ENCODE results near the gene ARHGAP1.
"Not testable (repeated sequence)": the region's sequence is repeated elsewhere in the genome, so short reads cannot be mapped to it uniquely, and the experiment has no call there.

Gene ARHGAP1

DNA sequence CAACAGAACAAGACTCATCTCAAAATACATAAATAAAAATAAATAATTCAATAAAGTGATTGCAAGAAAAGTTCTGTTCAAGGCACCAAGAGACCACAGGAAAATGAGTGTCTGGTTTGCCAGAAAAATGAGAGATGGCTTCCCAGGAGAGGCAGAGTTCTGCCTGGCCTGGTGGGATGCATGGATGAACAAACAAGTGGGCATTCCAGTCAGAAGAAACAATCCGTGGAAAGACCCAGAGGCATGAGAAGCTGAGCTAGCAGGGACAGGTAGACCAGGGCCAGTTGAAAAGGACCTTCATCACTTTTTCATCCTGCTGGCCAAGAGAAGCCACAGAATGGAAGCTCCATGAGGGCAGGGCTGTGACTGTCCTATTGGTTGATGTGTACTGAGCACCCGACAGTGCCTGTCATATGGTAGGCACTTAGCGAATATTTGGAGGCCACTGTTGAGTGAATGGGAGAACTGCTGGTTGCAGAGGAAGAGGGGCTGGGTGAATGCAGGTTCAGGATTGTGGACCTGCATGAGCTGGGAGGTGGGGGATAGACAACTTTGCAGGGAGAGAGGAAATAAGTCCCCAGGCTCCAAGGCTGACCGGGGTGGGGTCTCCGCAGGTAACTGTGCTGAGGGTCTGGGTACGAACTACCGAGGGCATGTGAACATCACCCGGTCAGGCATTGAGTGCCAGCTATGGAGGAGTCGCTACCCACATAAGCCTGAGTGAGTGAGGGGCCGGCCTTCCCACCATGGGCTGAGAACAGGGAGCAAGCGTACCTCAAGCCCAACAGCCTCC lies 22.3 kb upstream of the ARHGAP1 start:
- DNase-seq, result no peak

DNA sequence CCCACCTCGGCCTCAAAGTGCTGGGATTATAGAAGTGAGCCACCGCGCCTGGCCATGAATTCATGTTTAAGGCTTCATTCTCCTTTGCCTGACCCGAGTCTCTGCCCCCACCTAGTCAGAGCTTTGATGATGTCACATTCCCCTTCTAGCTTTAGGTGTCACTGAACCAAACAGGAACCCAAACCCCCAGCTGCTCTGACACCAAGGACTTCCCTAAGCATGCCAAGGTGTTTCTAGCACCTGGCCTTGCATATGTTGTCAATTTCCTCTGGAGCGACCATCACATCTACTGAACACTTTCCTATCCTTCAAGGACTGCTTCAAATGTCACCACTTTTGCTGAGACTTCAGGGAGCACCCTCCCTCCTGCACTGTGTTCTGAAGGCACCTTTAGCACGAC lies 20.9 kb upstream of the ARHGAP1 start:
- no peak for DNase-seq

DNA sequence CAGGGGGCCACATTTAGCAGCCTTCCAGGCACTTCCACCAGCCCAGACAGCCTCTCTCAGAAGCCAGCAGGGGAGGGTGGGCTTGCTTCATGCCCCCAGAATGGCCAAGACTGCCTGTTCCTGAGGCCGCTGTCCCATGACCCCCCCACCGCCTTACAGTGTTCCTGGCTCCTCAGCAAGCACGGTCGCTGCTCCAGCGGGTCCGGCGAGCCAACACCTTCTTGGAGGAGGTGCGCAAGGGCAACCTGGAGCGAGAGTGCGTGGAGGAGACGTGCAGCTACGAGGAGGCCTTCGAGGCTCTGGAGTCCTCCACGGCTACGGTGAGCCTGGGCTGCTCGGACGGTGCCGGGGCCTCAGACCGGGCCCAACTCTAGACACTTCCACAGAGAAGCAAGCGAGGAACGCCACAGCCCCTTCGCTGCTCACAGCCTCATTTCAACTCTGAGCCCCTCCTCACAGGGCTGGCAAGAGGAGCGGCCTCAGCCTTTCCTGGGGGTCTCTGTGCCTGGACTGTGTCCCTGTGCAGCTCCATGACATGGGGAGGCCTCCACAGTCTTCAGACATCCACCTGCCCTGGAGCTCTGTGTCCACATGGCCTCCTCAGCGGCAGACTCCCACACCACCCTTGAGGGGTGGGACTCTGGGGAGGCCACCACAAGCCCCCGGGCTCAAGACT lies 19.3 kb upstream of the ARHGAP1 start:
- no peak for DNase-seq

DNA sequence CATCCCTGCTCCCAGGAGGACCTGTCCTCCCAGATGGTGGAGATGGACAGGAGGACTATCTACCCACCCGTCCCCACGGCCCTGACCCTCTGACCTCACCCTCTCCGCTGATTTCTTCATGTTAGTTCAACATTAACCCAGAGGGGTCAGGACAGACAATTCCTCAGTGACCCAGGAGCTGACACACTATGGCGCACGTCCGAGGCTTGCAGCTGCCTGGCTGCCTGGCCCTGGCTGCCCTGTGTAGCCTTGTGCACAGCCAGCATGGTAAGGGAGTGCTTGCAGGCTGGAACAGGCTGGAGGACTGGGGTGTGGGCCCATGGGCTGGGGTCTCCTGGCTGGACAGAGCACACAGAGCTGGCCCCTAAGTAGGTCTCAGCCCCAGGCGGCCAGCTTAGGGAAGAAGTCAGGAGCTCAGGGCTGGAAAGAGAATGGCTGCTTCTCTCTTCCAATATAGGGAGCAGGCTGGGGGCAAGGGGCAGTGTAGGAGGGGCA lies 18.7 kb upstream of the ARHGAP1 start, which contains the start of gene F2:
Gene F2, plus strand, starts transcription at position 166 of the 495 bp plus-strand sequence. Its CDS starts 23 bp downstream, at position 189.
- no peak for DNase-seq

DNA sequence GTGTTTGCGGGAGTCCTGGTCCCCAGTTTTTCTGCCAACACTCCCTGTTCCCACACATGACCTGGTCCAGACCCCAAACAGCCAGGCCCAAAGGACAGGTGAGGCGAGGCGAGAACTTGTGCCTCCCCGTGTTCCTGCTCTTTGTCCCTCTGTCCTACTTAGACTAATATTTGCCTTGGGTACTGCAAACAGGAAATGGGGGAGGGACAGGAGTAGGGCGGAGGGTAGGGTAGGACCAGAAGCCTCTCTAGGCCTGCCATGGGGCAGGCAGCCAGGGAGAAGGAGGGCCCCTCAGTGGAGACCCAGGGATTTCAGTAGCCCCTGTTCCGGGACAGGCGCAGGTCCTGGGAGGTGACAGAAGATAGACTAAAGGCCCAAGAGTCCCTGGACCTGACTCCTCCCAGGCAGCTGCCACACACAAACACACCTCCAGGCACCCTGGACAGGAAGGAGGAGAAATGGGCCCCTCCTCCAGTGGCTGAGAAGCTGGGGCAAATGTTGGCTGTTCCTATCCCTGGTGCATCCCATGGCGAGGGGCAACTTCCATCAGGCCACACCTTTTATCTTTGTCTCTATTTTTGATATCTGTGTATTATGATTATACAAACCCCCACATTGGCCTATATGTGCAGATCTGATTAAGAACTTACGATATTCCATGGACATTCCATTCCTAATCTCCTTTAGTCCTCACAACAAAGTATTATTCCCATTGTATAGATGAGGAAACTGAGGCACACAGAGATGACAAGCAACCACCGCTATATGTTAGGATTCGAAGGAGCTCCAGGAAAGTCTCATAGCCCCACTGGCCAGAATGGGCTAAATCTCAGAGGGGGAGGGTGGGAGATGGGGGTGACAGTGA lies 18.0 kb upstream of the ARHGAP1 start:
- no peak for DNase-seq

DNA sequence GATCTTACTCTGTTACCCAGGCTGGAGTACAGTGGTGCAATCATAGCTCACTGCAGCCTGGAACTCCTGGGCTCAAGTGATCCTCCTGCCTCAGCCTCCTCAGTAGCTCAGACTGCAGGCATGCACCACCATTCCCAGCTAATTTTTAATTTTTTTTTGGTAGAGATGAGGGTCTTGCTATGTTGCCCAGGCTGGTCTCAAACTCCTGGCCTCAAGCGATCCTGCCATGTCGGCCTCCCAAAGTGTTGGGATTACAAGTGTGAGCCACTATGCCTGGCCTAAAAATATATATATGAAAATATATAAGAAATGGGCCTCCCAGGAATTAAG lies 17.4 kb upstream of the ARHGAP1 start:
- not testable (repeated sequence) for DNase-seq

DNA sequence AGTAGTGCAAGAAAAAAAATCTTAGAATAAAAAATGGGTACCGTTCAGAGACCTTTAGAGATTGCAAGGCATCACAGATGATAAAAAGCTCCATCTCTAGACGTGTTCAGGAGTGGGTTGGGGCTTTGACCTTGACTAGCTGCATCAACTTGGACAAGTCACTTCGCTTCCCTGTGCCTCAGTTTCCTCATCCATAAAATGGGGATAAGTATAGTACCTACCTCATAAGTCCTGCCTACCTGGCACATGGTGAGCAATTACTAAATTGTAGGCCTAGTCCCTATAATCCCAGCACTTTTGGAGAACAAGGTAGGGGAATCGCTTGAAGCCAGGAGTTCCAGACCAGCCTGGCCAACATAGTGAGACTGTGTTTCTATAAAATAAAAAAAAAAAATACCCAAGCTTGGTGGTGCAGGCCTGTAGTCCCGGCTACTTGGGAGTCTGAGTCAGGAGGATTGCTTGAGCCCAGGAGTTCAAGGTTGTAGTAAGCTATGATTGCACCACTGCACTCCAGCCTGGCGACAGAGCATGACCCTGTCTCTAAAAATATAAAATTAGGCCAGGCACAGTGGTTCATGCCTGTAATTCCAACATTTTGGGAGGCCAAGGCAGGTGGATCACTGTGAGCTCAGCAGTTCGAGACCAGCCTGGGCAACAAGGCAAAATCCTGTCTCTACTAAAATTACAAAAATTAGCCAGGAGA lies 12.6 kb upstream of the ARHGAP1 start:
- DNase-seq, result no peak

DNA sequence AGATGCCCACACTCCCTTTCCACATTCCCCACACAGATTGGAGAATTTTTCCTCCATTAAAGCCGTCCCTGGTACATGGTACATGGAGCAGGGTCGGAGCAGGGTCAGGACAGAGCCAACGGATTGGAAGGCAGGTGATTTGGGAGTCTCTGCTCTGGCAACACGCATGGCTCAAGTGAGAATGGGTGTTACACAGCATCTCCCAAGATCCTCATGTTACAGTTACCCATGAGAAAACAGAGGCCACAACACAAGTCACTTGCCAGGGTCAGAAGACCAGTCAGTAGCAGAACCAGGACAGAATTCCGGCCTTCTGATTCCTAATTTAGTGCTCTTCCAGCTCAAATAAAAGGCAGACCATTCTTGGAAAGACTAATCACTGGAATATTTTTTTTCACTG lies 10.9 kb upstream of the ARHGAP1 start:
- DNase-seq, result no peak

DNA sequence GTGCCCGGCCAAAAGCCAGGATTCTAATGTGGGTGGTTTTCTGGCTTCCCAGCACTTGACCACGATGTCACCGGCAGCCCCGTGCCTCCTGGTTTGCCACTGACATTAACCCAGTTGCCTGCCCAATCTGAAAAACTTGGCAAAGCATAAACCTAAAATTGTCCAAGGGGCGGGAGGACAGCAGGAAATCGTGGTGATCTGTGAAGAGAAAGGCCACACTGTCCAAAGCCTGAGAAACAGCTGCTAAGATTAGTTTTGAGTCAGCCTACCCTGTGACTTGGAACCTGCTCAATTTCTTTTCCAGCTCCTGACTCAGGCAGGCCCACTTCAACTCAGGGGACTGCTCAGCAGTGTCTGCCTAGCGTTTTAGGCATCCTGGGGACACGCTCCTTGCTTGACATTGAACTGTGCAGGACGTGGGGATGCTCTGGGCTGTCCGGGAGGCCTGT lies 10.4 kb upstream of the ARHGAP1 start:
- DNase-seq, result peak; percentile 49

DNA sequence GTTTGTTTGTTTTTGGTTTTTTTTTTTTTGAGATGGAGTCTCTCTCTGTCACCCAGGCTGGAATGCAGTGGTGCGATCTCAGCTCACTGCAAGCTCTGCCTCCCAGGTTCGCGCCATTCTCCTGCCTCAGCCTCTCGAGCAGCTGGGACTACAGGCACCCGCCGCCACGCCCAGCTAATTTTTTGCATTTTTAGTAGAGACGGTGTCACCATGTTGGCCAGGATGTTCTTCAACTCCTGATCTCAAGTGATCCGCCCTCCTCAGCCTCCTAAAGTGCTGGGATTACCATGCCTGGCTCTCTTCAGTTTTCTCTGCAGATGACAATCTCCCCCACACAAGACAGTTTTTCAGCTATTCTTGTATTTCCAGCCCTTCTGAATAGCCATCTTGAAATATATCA lies 8.9 kb upstream of the ARHGAP1 start:
- not testable (repeated sequence) for DNase-seq

DNA sequence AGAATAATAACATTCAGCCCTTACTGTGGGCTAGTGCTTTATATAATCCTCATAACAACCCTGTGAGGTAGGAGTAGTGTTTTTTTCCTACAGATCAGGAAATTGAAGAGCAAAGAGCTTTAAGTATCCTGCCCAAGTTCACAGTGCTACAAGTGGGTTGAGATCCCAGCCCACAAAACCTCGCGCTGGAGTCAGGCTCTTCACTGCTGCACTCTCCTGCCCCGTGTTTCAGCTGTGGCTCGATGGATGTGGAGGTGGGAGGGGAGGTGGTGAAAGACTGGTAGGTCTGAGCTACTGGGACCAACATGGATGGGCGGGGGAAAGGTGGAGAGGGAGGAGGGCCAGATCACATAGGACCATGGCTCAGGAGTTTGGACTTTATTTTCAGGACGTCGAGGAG lies 6.5 kb upstream of the ARHGAP1 start:
- no peak for DNase-seq

DNA sequence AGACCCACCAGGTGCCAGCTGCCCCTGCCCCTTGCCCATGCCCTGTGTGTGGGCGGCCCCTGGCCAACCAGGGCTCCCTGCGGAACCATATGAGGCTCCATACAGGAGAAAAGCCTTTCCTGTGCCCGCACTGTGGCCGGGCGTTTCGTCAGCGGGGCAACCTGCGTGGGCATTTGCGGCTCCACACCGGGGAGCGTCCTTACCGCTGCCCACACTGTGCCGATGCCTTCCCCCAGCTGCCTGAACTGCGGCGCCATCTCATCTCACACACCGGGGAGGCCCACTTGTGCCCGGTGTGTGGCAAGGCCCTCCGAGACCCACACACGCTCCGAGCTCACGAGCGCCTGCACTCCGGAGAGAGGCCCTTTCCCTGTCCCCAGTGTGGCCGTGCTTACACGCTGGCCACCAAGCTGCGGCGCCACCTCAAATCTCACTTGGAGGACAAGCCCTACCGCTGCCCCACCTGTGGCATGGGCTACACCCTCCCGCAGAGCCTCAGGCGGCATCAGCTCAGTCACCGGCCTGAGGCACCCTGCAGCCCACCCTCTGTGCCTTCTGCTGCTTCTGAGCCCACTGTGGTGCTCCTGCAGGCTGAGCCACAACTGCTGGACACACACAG lies 4.8 kb upstream of the ARHGAP1 start:
- DNase-seq, result no peak

DNA sequence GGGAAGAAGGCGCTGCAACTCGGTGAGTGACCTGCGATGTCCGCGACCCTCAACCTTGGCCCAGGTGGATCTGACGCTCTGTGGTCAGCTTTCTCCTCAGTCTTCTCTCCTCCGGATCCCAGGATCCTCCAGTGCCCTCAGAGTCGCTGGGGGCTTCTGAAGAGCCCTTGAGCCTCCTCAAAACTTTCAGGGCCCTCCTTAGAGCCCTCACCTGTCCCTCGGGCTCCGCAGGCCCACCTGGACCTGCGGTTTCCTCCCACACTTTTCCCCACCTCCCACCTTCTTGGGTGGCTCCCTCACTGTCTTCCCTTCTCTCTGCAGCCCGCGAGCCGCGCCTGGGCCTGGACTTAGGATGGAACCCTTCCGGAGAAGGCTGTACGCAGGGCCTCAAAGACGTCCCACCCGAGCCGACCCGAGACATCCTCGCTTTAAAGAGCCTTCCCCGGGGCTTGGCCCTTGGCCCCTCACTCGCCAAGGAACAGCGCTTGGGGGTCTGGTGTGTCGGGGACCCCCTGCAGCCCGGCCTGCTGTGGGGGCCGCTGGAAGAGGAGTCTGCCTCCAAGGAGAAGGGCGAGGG lies 747 bp upstream of the ARHGAP1 start:
- no peak for DNase-seq

DNA sequence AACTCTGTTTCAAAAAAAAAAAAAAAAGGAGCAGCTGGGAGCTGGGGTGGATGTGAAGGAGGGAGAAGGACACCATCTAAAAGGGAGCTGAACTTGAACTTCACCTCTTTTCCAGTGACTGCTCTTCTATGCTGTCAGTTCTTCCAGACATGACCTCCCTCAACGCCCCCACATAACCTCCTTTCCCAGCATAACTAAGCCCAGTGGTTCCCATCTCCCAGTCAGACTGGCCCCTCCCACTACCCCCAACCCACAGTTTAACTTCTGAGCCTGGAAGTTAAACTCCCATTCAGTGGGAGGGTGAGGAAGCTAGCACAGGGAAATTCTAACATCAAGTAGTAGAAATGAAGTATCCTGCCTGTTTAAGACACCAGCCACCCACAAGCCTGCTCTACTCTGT lies 1.8 kb downstream of the ARHGAP1 start:
- no peak for DNase-seq

DNA sequence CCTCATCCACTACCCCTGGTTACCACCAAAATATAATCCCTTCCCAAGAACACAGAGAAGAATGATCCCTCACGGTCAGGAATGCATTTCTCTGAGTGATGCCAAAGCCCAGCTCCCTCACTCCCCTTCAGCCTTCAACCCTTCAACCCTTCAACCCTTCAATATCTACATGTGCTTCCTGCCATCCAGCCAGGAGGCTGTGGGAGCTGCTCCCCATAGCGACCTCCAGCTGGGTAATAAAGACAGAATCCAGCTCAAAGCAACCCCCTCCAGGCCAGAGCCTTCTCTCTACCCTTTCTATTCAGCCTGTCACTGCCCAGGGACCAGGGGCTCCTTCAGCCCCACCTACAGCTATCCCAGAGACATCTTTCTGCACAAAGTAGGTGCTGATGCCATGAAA lies 2.7 kb downstream of the ARHGAP1 start:
- no peak for DNase-seq

DNA sequence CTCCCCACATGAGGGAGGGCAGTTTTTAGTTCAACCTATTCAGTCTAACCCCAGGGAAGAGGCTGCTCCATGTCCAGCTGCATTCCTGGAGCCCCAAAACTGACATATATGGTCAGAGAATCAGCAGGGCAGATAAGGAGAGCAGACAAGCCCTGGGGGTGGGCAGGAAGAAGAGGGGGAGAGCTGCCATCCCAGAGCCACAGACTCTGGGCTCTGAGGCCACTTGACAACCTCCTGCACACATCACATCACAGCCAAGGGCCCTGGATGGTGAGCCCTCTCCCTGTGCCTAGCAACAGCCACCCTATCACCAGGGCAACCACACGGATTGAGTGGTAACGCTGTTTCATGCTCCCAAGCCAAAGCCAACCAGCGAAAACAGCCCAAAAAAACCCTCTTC lies 3.1 kb downstream of the ARHGAP1 start:
- DNase-seq, result no peak

DNA sequence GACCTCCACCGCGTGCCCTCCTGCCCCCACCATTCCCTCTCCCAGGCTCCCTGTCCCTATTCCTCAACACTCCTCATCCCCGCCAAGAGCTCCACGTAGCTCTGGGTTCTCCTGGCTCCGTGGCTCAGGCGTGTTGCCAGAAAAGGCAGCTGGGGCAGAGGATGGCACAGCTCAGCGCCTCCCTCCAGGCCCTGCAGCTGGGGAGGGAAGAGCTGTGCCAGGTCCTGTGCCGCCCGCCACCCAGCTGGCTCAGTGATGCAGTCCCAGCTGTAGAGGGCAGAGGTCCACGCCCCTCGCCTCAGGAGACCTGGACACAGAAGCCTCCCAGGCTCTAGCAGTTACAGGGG lies 4.2 kb downstream of the ARHGAP1 start:
- no peak for DNase-seq

DNA sequence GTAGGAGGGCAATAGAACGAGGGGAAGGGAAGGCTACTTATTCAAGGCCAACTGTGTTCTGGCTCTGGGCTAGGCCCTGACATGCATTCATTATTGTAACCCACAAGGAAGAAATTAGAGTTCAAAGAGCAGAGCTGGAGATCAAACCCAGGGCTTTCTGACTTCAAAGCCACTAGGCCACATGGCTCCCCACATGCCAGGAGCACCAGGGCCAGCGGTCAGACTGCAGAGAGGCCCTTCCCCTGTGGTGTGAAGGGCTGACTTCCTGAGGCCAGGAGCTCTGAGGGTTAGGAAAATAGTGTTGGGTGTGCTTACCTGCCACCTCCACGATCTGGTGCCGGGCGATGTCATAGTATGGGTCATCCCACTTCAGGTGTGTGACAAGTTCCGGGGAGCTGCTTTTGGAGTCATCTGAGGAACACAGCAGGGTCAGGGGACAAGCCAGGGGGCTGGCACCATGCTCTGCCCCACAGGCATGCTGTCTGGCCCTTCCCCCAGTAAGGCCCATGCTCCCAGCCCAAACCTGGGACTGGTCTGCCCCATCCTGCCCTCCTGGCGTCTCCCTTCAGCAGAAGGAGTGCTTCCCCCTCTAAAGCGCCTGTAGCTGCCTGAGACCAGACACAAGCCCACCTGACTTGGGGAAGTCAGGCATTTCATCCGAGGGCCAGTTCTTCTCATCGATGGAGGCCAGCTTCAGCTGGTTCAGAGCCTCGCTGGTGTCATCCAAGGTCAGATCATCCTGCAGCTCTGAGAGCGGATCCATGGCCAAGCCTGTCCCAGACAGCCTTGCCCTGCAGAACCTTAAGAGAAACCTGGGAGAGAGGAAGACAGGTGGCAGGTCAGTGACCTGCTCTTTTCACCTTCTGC lies 4.8 kb downstream of the ARHGAP1 start:
- no peak for DNase-seq

DNA sequence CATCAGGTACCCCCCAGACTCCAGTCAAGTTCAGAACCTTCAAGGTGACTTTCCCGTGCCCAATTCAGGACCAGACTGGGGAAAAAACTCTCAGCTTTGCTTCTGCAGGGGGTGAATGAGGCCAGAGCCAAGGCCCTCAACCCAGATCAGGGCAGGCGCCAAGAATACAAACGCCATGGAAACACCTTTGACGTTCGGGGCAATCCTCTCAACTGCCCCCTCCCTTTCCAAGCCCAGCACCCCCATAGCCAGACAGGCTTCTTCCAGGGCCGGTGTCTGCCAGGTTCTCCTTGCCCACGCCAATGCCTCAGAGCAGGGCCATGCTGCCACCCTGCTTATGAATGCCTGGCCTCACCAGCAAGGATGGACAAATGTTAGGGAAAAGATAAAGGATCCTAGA lies 5.8 kb downstream of the ARHGAP1 start:
- no peak for DNase-seq

DNA sequence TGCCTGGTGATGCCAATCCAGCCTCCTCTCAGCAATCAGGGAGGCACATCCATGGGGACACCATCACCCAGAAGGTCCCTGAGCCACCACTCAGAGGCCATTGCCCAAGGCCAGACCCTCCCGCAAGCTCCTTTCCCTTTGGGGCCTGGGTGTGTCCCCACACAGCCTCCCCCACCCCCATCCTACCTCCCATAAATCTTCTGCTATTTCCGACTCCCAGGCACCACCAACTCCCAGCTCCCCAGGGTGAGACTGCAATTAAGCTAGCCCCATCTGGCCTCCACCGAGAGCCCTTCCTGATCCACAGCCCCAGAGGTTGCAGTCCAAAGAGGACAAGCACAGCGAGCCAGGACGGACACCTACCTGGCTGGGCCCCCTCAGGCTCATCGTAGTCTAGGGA lies 6.3 kb downstream of the ARHGAP1 start:
- DNase-seq, result no peak

DNA sequence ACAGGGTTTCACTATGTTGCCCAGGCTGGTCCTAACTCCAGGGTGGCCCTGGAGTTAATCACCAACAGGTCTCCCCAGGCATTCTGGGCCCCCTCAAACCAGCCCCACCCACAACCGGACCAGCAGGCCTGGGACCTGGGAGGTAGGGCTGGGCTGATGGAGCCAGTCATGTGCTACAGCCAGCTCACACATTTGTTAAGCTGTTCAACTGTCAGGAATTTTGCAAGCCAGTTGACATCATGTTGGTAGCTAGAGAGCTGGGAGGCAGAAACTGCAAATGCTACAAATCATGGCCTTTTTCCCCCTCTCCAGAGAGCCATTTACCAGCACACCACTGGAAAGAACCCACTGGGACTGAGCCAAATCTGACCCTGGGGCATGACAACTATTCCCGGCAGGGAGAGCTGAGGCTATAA lies 6.8 kb downstream of the ARHGAP1 start:
- DNase-seq, result peak; percentile 78
